SU-DHL-6 (cell line): ENCODE measurements around the gene DUSP22.

Experiments
- H2AFZ ChIP-seq: fragments of 200-600 bp; sonication (generic); 2 replicates; pipeline ENCODE4 v1.6.1; 2014; ENCODE audit warnings: low read depth, mild to moderate bottlenecking, moderate library complexity, mixed read lengths, antibody characterized with exemption, low read length; ENCODE audit not compliant: severe bottlenecking
- H3F3A ChIP-seq: fragments of 200-600 bp; shearing (Covaris generic); 2 replicates; pipeline ENCODE4 v1.6.0; 2016; ENCODE audit warnings: antibody characterized with exemption, mild to moderate bottlenecking; ENCODE audit not compliant: insufficient read depth
- H3K27ac ChIP-seq: fragments of 200-600 bp; sonication (generic); 2 replicates; pipeline ENCODE4 v1.5.1; 2016; ENCODE audit warnings: low read depth, mild to moderate bottlenecking, low read length, moderate library complexity, mixed read lengths
- H3K27me3 ChIP-seq: fragments of 200-600 bp; sonication (generic), shearing (Covaris generic); 2 replicates; pipeline ENCODE4 v1.6.0; 2014; ENCODE audit warnings: mild to moderate bottlenecking, low read length
- H3K36me3 ChIP-seq: fragments of 200-600 bp; sonication (generic); 2 replicates; pipeline ENCODE4 v1.6.1; 2014; ENCODE audit warnings: mild to moderate bottlenecking, low read length, mixed read lengths
- H3K4me2 ChIP-seq: fragments of 300-600, 200-600 bp; shearing (Covaris generic), sonication (generic); 2 replicates; pipeline ENCODE4 v1.6.0; 2014; ENCODE audit warnings: low read length, low read depth, mild to moderate bottlenecking; ENCODE audit not compliant: poor library complexity, severe bottlenecking
- H3K4me3 ChIP-seq: fragments of 200-600 bp; sonication (generic); 2 replicates; pipeline ENCODE4 v1.5.1; 2014; ENCODE audit warnings: antibody characterized with exemption, low read length, mild to moderate bottlenecking, mixed read lengths; ENCODE audit not compliant: insufficient read depth, poor library complexity, severe bottlenecking
- H3K79me2 ChIP-seq: fragments of 200-600 bp; sonication (generic); 2 replicates; pipeline ENCODE4 v1.6.1; 2014; ENCODE audit warnings: mild to moderate bottlenecking, low read length, moderate library complexity; ENCODE audit not compliant: insufficient read depth
- H3K9ac ChIP-seq: fragments of 200-600 bp; sonication (generic); 2 replicates; pipeline ENCODE4 v1.7.0; 2014; ENCODE audit warnings: mild to moderate bottlenecking, low read length
- H3K9me2 ChIP-seq: fragments of 200-600 bp; sonication (generic); replicated peaks from 2 replicates; pipeline ENCODE4 v1.6.1; 2014; ENCODE audit warnings: low read length; ENCODE audit not compliant: insufficient read depth
- H3K9me3 ChIP-seq: fragments of 200-600 bp; sonication (generic); 2 replicates; pipeline ENCODE4 v1.6.1; 2014; ENCODE audit warnings: low read length, mixed read lengths; ENCODE audit not compliant: insufficient read depth
- H4K20me1 ChIP-seq: fragments of 200-600 bp; sonication (generic); 2 replicates; pipeline ENCODE4 v1.6.1; 2014; ENCODE audit warnings: low read depth, mild to moderate bottlenecking, antibody characterized with exemption, low read length, moderate library complexity, mixed read lengths
- CTCF ChIP-seq: fragments of 200-600 bp; sonication (generic); IDR thresholded peaks from one replicate; pipeline ENCODE4 v1.5.1; 2017; ENCODE audit warnings: antibody characterized with exemption, mild to moderate bottlenecking, low read length, moderate library complexity; ENCODE audit not compliant: insufficient read depth, poor library complexity, severe bottlenecking
- EZH2phosphoT487 ChIP-seq: fragments of 200-600 bp; sonication (generic), shearing (Covaris generic); conservative IDR thresholded peaks from 2 replicates; pipeline ENCODE4 v1.6.1; 2018; ENCODE audit warnings: mild to moderate bottlenecking, antibody characterized with exemption, low read length, moderate library complexity, mixed read lengths

The DUSP22 gene

DNA sequence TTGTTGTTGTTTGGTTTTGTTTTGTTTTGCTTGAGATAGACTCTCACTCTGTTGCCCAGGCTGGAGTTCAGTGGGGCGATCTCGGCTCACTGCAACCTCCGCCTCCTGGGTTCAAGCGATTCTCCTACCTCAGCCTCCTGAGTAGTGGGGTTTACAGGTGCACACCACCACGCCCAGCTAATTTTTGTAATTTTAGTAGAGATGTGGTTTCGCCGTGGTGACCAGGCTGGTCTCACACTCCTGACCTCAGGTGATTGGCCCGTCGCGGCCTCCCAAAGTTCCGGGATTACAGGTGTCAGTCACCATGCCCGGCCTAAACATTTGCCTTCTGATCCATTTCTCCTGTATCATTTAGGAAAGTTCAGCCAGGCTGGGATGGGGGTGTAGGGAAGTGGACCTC, 17.7 kb downstream of the DUSP22 start:
- TF ChIP-seq CTCF (no peak), EZH2phosphoT487 (no peak)
- Histone ChIP-seq H3K36me3 (no peaks in the 10 kb centered on the region), H3F3A (no peaks in the 10 kb centered on the region), H3K4me3 (no peak overlapping the region), H3K27me3 (no peaks in the 10 kb centered on the region), H3K79me2 (no peaks in the 10 kb centered on the region), H3K9me3 (no peaks in the 10 kb centered on the region), H3K27ac (no peak overlapping the region), H3K9ac (no peak overlapping the region), H3K9me2 (no peaks in the 10 kb centered on the region), H4K20me1 (no peaks in the 10 kb centered on the region), H3K4me2 (no peak overlapping the region), H2AFZ (no peak overlapping the region)

GRCh38 chr6:310671-311070, 18.4 kb downstream of the DUSP22 start:
- Histone ChIP-seq H3K4me2 (no peak overlapping the region), H3K9me2 (no peaks in the 10 kb centered on the region), H3K27me3 (no peaks in the 10 kb centered on the region), H3K4me3 (no peak overlapping the region), H3K79me2 (no peaks in the 10 kb centered on the region), H3K9me3 (no peaks in the 10 kb centered on the region), H4K20me1 (no peaks in the 10 kb centered on the region), H2AFZ (no peak overlapping the region), H3K27ac (no peak overlapping the region), H3K9ac (no peak overlapping the region), H3K36me3 (no peaks in the 10 kb centered on the region), H3F3A (no peaks in the 10 kb centered on the region)
- TF ChIP-seq CTCF (no peak), EZH2phosphoT487 (no peak)

DNA sequence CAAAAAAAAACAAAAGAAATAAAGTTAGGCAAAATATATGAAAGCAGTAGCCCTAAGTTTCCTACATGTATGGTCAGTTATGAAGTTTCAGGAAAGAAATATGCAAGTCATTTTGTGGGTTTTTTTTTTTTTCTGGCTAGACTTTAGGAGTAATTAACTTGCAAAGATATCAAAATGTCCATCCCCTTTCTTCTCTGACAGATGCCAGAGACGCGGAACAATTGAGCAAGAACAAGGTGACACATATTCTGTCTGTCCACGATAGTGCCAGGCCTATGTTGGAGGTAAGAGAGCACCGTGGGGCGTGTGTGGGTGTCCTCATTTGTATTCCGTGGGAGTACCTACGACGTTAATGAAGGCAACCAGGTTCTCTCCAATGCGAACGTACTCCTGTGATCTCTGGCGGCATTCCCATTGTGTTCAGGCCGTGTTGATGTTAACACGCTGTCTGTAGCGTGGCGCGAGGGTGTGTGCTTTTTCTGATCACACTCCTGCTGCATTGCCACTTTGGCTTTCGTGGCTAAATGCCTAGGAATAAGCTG, 19.5 kb downstream of the DUSP22 start:
- Histone ChIP-seq H2AFZ (peak overlapping the region; percentile 44), H3K36me3 (no peaks in the 10 kb centered on the region), H3K4me2 (peak overlapping the region; percentile 50), H3K9ac (0 out of 2 replicates have a peak overlapping the region, but pooled peaks have one; percentile 23), H3K9me2 (no peaks in the 10 kb centered on the region), H4K20me1 (no peaks in the 10 kb centered on the region), H3K27ac (no peak overlapping the region), H3K4me3 (no peak overlapping the region), H3K79me2 (no peaks in the 10 kb centered on the region), H3F3A (no peaks in the 10 kb centered on the region; the same call in 1 of the 2 replicates), H3K9me3 (no peaks in the 10 kb centered on the region), H3K27me3 (no peaks in the 10 kb centered on the region)
- TF ChIP-seq EZH2phosphoT487: no peak
- no peak for TF ChIP-seq CTCF
